Measurements from ENCODE around the gene ANKRD13D.

Gene ANKRD13D

GRCh38 chr11:67274768-67275605, 14.1 kb upstream of the ANKRD13D start:
- no peak for DNase-seq

GRCh38 chr11:67275606-67276409, 13.3 kb upstream of the ANKRD13D start:
- no peak for DNase-seq

GRCh38 chr11:67276781-67277230, 12.3 kb upstream of the ANKRD13D start:
- peak; percentile 42 for DNase-seq

- peak; percentile 88 for DNase-seq
Observed at GRCh38 chr11:67277231-67277961, 11.7 kb upstream of the ANKRD13D start.

- no peak for DNase-seq
Observed at GRCh38 chr11:67278135-67278938, 10.8 kb upstream of the ANKRD13D start.

- DNase-seq, result no peak
Observed at GRCh38 chr11:67278939-67279588, 10.0 kb upstream of the ANKRD13D start.

GRCh38 chr11:67279589-67280340, 9.3 kb upstream of the ANKRD13D start:
- no peak for DNase-seq

- no peak for DNase-seq
Observed at GRCh38 chr11:67280341-67280787, 8.7 kb upstream of the ANKRD13D start.

GRCh38 chr11:67280788-67281551, 8.1 kb upstream of the ANKRD13D start:
- DNase-seq, result no peak

- DNase-seq, result no peak
Observed at GRCh38 chr11:67281552-67282150, 7.5 kb upstream of the ANKRD13D start.

GRCh38 chr11:67282155-67282875, 6.8 kb upstream of the ANKRD13D start:
- no peak for DNase-seq

- no peak for DNase-seq
Observed at GRCh38 chr11:67282876-67283371, 6.2 kb upstream of the ANKRD13D start.

- no peak for DNase-seq
Observed at GRCh38 chr11:67283481-67283963, 5.6 kb upstream of the ANKRD13D start.

GRCh38 chr11:67284811-67285540, 4.1 kb upstream of the ANKRD13D start:
- DNase-seq, result no peak

GRCh38 chr11:67285541-67286498, 3.3 kb upstream of the ANKRD13D start:
- no peak for DNase-seq

GRCh38 chr11:67286621-67287333, 2.3 kb upstream of the ANKRD13D start:
- no peak for DNase-seq
